Right cardiac atrium (tissue), 5 donors: ENCODE data around the gene IKBKE. TPM values are rescaled to one million over a fixed set of nuclear protein-coding genes. Genes with fewer than 3 reads are reported as not detected.
A peak's percentile ranks its signal among the peaks of the same experiment; 100 is the strongest.

Experiments used
- ATAC-seq, 2 donors: fragments of 200-7000 bp; cut with Tn5 transposase; one replicate each; pipeline versions ENCODE4 v1.8.0 to v1.9.1; 2020; ENCODE audit warnings: moderate library complexity in 2 of 2, mild to moderate bottlenecking in 1 of 2
- DNase-seq, 3 donors: peaks; one replicate each; pipeline ENCODE4 v3.0.0-alpha.2; 2020
- H3K27ac ChIP-seq: one replicate; pipeline ENCODE4 v1.5.1; 2013; ENCODE audit warnings: mild to moderate bottlenecking, low read length, control low read depth, moderate library complexity
- H3K27me3 ChIP-seq: one replicate; pipeline ENCODE4 v1.6.1; 2013; ENCODE audit not compliant: control insufficient read depth, insufficient read depth
- H3K4me1 ChIP-seq: one replicate; pipeline ENCODE4 v1.6.1; 2013; ENCODE audit warnings: low read length; ENCODE audit not compliant: control insufficient read depth, insufficient read depth
- H3K4me3 ChIP-seq: one replicate; pipeline ENCODE4 v1.5.1; 2013; ENCODE audit warnings: low read length, control low read depth
- H3K9me3 ChIP-seq: one replicate; pipeline ENCODE4 v1.6.1; 2013; ENCODE audit warnings: low read length; ENCODE audit not compliant: control insufficient read depth
- WGBS: extraction: QIAGEN DNeasy Blood & Tissue Kit; methylation state at CpG from one replicate; pipeline ENCODE4 v1.1.7; 2013; 5-methylcytosine and 5-hydroxymethylcytosine counted together
- intact Hi-C, 4 donors: fragments of 100-400 bp; cut with DNase I; formaldehyde crosslinking; loops; one replicate each; pipeline versions ENCODE4 v1.11.0 to v1.14.0; 2022 to 2023
- polyA plus RNA-seq: library from polyadenylated mRNA; stranded (reverse); fragments of 200-250 nt; gene quantifications from one replicate; pipeline ENCODE4 v1.2.3, GENCODE V29; 2013
- total RNA-seq, 4 donors: library from RNA; stranded (reverse); fragmentation: NEBNext Ultra II Directional; extraction: Animal tissue kit (Norgen Biotek cat#: 25700); gene quantifications; one replicate each; pipeline ENCODE4 v1.2.1, GENCODE V29; 2021
- donor health status: healthy with polysubstance abuse.
- donor health status: DM: no; HTN: yes; CAD: no.
- donor health status: DM: no; HTN: no; CAD: no.
- donor health status: DM: no; HTN: yes; CAD: no; lungs with severe emphysema.
- donor health status: DM: yes; HTN: yes; CAD: no.

IKBKE gene
- total and polyA plus RNA-seq, 5 donors = 0.54 to 2.0 (median 1.4) TPM

DNA sequence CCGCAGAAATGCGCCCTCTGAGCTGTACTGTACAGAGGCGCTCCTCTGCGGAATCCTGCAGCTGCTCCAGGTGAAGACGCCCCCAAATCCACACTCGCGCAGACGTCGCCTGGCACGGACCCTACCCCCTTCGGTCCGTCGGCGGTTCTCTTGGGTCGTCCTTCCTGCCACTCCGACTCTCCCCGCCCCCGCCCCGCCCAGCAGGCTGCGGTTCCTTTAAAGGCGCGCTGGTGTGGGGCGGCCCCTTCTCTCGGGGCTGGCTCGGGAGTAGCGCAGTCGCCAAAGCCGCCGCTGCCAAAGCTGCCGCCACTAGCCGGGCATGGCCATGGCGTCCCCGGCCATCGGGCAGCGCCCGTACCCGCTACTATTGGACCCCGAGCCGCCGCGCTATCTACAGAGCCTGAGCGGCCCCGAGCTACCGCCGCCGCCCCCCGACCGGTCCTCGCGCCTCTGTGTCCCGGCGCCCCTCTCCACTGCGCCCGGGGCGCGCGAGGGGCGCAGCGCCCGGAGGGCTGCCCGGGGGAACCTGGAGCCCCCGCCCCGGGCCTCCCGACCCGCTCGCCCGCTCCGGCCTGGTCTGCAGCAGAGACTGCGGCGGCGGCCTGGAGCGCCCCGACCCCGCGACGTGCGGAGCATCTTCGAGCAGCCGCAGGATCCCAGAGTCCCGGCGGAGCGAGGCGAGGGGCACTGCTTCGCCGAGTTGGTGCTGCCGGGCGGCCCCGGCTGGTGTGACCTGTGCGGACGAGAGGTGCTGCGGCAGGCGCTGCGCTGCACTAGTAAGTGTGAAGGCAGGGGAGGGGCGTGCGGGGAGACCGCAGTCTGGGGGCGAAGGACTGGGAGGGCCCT lies 37.2 kb downstream of the IKBKE start, which contains the start of gene RASSF5:
RASSF5 (plus strand) TSS at position 248 of the 846 bp plus-strand sequence; CDS start at position 320, 72 bp downstream.
- Histone ChIP-seq H3K27me3 (no peaks in the 10 kb centered on the region), H3K4me3 (peak within 1 kb of the TSS; percentile 73), H3K9me3 (no peaks in the 10 kb centered on the region), H3K27ac (no peak within 1 kb of the TSS), H3K4me1 (peaks cover 9% of the 10 kb centered on the region)
- intact Hi-C loops = loop anchor here in 1 of 4 donors (5.0 kb wide), 1 partner anchor 35 kb away; no protein-coding TSS in a partner anchor
- ATAC-seq = peak; percentile 84 to 89
- DNase-seq = peak; percentile 87 to 96 (median 95)
- 1% methylated on average over 97 of the region's 97 CpGs for WGBS

DNA sequence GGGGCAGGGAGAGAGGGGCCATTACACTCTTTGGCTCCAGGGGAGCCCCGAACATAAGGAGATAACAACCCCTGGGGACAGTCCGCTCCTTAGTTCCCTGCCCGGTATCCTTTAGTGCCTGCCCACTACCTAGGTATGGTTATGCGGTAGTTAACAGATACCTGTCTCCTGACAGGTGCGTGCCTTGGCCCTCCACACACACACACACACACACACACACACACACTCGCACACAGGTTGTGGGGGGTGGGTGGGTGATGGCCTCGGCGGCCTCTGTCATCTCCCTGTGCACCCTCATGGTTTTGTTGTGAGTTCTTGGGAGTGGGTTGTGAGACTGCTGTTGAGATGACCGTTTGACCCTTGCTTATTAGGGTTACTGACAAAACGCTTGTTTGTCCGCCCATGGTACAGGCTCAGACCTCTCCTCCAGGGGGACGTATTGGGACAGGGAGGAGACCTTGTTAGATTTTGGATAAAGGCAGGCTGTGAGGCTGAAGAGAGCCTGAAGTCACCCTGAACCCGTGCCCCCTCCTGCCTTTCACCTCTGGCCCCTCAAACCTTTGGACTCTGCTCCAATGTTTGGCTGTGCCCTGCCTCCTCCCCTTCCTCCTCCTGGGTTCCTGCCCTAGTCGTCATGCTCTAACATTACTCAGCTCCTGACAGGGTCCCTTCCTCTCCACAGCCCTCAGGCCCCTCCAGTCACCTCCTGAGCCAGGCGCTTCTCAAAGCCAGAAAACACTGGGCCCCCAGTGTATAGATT lies 38.0 kb downstream of the IKBKE start:
- intact Hi-C loops = loop anchor here in 1 of 4 donors (5.0 kb wide), 1 partner anchor 34 kb away; no protein-coding TSS in a partner anchor
- H3K27ac ChIP-seq = no peak overlapping the region
- 36% methylated on average over 15 of the region's 15 CpGs for WGBS

DNA sequence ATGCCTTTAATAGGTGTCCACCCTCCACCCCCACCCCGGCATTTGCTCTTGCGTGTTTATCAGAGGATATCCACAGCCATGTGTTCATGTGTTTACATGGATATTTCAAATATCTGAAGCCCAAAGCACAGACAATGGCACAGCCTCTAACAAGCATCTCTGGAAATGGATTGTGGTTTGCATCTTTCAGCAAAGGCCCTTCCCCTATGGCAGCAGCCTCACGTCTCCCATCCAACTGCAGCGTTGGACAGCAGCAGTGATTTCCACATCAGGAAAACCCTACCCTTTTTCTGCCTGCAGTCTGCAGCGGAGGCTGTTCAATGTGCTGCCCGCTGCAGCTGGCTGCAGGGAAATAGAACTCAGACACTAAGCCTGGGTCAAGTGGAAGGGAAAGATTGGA lies 38.7 kb downstream of the IKBKE start:
- intact Hi-C loops = loop anchor here in 1 of 4 donors (5.0 kb wide), 1 partner anchor 33 kb away; no protein-coding TSS in a partner anchor
- no peak overlapping the region for H3K4me3 ChIP-seq
- no peak overlapping the region for H3K27ac ChIP-seq
- no peaks in the 10 kb centered on the region for H3K27me3 ChIP-seq
- ATAC-seq (no peak), DNase-seq (peak in 1 of 3 donors; percentile 74)
- peaks cover 7% of the 10 kb centered on the region for H3K4me1 ChIP-seq
- WGBS = 28% methylated on average over 6 of the region's 6 CpGs
- no peaks in the 10 kb centered on the region for H3K9me3 ChIP-seq

More for the DNA sequence above, 38.0 kb downstream of the IKBKE start:
- H3K4me3 ChIP-seq = peak overlapping the region; percentile 73
- no peaks in the 10 kb centered on the region for H3K27me3 ChIP-seq
- H3K4me1 ChIP-seq = peaks cover 12% of the 10 kb centered on the region
- ATAC-seq (no peak), DNase-seq (no peak)
- H3K9me3 ChIP-seq = no peaks in the 10 kb centered on the region

DNA sequence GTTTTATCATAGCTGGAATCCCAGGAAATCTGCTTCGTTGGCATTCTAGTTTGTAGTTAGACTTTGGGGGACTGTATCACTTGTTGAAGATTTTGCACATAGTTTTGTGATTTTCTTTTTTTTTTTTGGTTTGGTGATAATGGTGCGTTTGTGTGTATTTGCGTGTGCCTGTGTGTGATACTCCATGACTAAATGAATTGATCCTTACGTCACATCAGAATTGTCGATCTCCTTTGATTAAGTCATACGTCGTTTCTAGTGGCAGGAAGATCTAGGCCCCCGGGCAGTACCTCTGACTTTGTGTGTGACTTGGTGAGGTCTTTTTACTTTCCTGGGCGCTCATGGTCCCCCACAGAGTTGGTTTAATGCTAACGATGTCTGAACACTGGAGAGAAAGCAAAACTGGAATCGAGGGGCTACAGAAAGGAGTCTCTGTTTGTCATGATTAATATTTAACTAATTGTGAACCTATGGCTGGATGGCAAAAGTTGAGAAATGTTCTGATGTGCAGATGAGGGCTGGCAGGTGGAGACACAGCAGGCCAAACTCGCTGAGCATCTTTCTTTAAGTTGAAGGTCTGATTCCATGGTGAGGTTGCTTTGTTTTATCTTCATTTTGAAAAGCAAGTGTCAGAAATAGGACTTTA lies 39.5 kb downstream of the IKBKE start:
- no peak for DNase-seq
- no peaks in the 10 kb centered on the region for H3K9me3 ChIP-seq
- H3K4me1 ChIP-seq = peaks cover 3% of the 10 kb centered on the region
- H3K27ac ChIP-seq = no peak overlapping the region
- H3K27me3 ChIP-seq = no peaks in the 10 kb centered on the region
- ATAC-seq = no peak
- WGBS = 87% methylated on average over 12 of the region's 12 CpGs
- intact Hi-C loops = loop anchor here in 1 of 4 donors (5.0 kb wide), 1 partner anchor 33 kb away; no protein-coding TSS in a partner anchor
- no peak overlapping the region for H3K4me3 ChIP-seq

DNA sequence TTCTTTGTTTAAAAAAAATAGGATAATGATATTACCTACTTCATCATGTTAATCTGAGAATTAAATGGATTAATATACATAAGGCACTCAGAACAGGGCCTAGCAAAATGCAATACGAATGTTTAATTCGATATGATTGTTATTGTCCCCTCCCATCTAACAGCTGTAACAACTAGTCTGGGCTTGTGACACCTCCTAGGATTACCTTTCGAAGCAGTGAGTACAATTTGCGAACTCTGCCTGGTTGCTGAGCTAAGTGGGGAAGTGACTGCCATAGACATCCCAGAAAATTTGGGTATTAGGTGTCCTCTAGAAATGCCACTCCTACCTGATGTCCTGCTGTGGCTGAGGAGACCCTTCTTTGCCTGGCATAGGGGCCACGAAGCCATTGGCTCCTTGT lies 40.1 kb downstream of the IKBKE start:
- Histone ChIP-seq H3K4me3 (no peak overlapping the region), H3K27me3 (no peaks in the 10 kb centered on the region), H3K4me1 (peaks cover 3% of the 10 kb centered on the region), H3K9me3 (no peaks in the 10 kb centered on the region), H3K27ac (no peak overlapping the region)
- WGBS = 94% methylated on average over 5 of the region's 5 CpGs
- ATAC-seq = no peak
- intact Hi-C loops = no loop called here
- no peak for DNase-seq

DNA sequence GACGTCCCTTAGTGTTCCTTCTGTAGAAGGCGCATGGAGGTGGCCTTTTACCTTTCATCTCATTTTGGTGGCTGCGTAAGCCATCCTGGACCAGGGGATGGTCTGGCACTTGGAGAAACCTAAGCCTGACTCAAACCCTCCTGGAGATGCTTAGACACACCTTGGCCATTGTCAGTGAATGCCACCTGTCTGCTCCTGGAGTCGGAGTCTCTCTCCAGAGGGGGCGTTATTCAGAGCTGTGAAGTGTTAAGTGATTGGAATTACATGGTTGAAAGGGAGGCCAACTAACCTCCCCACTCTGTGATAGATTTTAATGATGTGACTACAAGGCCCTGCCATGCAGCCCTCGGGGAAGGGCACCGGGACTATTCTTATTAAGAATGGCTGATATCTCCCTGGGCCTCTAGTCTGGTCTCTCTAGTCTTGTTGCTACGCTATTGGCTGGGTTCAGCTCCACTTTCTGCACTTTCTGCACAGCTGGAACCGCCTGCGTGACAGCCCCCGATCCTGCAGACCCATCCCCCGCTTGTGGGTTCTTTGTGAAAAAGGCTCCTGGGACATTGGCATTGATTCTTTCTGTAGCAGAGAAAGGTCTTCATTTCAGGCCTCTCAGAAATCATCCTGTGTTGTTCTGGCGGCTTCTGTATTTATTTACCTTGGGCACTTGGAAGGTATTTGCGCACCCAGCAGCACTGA lies 41.2 kb downstream of the IKBKE start:
- DNase-seq = no peak
- no peak overlapping the region for H3K4me3 ChIP-seq
- WGBS = 75% methylated on average over 14 of the region's 14 CpGs
- intact Hi-C loops = no loop called here
- H3K4me1 ChIP-seq = peaks cover 3% of the 10 kb centered on the region
- no peaks in the 10 kb centered on the region for H3K27me3 ChIP-seq
- no peak overlapping the region for H3K27ac ChIP-seq
- ATAC-seq = no peak
- no peaks in the 10 kb centered on the region for H3K9me3 ChIP-seq

DNA sequence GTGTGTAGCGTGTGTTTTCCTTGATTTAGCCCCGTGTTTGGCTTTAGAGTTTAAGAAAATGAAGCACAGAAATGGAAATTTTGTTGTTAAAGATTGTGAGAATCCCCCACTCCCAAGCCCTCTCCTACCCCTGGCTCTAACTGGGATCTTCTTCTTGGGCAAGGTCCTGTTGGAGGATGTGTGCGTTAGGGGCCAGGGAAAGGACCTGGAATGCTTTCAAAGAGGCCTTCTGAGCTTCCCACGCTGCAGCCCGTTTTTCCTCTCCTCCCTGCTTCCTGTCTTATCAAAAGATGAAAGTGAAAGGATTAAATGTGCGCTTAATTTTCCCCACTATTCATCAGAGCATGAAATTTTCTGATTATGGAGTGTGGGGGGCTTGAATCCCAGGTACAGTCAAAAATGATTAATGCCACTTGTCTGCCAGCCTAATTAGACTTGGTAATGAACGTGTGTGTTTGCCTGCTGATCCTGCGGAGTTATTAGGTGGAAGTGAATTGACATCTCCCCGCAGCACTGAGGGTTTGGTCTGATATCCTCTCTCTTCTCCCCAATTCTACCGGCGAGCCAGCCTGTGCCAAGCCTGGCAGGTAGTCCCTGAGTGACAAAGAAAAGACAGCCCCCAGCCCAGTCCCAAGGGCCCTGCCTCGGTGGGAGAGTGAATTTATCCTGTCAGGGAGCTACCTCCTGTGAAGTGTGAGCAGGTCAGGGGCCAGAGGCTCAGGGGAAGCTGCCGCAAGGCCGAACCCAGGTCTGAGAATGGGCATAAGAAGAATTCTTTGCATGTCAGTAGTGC lies 42.0 kb downstream of the IKBKE start:
- no peak for DNase-seq

DNA sequence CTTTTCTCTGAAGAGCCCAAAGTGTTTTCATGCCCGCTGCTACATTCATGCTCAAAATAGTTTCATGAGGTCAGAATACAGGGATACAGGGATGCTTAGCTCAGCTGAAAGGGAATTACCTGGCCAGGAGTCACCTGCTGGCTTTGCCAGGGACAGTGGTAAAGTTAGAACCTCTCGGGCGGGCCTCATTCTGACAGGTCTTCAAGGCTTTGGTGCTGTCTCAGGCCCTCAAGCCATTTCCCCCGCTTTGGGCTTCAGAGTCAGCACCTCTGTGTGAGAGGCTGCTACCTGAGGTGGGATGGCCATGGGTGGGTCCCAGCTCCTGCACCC lies 42.5 kb downstream of the IKBKE start:
- intact Hi-C loops = no loop called here
- H3K4me1 ChIP-seq = peaks cover 3% of the 10 kb centered on the region
- H3K9me3 ChIP-seq = no peaks in the 10 kb centered on the region
- ATAC-seq = no peak
- DNase-seq = no peak
- WGBS = 87% methylated on average over 4 of the region's 4 CpGs
- no peak overlapping the region for H3K4me3 ChIP-seq
- no peak overlapping the region for H3K27ac ChIP-seq
- no peaks in the 10 kb centered on the region for H3K27me3 ChIP-seq

More for the DNA sequence above, 42.0 kb downstream of the IKBKE start:
- ATAC-seq = no peak
- no peak overlapping the region for H3K4me3 ChIP-seq
- H3K9me3 ChIP-seq = no peaks in the 10 kb centered on the region
- no peaks in the 10 kb centered on the region for H3K27me3 ChIP-seq
- H3K27ac ChIP-seq = no peak overlapping the region
- intact Hi-C loops = no loop called here
- 47% methylated on average over 14 of the region's 14 CpGs for WGBS
- peaks cover 3% of the 10 kb centered on the region for H3K4me1 ChIP-seq

DNA sequence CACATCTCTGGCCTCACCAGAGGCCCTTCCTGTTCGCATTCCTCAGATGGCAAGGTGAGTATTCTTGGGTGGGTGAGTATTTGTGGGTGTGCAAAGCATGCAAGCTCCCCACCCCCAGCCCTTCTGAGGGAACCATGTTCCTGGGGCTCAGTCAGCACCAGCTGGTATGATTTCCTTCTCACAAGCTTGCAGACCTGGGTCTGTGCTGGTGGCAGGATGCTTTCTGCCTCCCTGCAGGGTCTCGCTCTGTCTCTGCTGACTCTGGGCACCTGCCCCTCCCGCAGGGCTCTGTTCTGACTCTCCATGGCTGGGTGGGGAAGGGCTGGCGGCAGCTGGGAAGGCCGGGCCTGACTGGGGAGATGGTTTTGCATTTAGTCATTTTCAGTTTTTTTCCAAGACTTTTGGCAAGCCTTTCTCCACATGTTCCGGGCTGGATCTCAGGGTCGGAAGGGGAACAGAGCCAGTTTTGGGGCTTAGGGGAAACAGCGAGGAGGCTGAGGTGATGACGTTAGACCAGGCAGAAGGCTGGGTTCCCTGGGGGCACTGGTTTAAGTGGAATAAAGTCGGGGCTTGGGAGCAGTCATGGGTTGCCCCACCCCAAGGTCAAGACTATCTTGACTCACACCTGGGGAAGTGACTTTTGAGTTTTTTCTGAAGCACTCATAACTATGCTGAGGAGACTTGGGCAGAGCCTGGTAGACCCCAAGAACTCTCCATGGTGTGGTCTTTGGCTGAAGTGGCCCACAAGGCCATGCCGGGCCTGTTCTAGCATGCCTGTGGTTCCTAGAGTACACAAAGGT lies 43.2 kb downstream of the IKBKE start:
- intact Hi-C loops = no loop called here
- DNase-seq (peak; percentile 83 to 90 (median 89)), ATAC-seq (peak; percentile 88)
- Histone ChIP-seq H3K27me3 (no peaks in the 10 kb centered on the region), H3K9me3 (no peaks in the 10 kb centered on the region), H3K27ac (no peak overlapping the region), H3K4me3 (no peak overlapping the region), H3K4me1 (peaks cover 3% of the 10 kb centered on the region)
- WGBS = 48% methylated on average over 11 of the region's 11 CpGs
